Suppressor macrophage (primary cell): ENCODE results near the gene FAN1.

Experiments used
- DNase-seq, 4 experiments: peaks; one replicate each; pipeline ENCODE4 v3.0.0-alpha.2; 2020 to 2022

FAN1 gene

DNA sequence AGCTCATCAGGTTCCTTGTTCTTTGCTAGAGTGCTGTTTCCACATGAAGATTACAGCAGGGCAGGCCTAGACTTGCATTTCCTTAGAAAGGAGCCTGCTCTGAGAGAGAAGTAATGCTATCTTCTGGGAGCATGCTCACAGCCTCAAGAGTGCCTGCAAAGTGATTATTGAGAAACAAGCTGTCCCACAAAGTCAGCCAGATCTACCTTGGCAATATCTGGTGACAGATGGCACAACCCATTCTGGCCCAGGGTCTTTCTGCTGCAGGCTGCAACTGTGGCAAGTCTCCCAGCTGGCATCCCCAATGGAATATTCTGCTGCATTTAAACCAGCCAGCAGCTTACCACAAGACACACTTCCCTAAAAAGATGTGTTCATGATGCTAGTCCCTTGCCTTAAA is 58.4 kb downstream of the FAN1 start:
- DNase-seq, result no peak

DNA sequence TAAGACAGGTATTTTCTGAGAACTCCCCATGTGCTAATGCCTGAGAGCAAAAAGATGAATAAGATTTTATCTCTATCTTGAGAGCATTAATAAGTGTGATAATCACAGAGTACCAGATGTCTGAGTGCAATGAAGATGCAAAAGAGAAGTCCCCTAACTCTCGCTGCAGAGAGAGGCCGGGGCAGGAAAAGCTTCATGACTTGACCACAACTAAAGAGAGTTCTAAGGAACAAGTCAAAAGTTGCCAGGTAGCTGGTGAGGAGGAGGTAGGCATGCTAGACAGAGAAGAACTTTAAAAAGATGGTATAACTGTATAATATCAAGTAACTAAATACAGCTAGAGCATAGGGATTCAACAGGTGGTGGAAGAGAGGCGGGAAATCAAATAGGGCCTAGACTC is 58.9 kb downstream of the FAN1 start:
- DNase-seq, result no peak

DNA sequence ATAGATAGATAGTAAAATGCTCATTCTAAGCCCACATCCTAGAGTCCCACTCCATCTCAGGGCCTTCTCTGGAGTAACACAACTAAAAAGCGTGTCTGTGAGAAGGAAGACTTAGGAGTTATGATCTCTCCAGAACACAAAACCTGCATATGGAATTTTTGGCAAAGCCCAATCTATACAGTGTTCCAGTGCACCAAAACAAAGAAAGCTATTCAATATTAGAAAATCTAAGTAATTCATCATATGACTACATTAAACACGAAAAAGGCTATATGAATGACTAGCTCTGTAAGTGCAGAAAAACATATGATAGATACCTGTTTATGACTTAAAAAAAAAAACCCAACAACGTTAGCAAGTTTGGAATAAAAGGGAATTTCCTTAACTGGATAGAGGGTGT is 60.0 kb downstream of the FAN1 start:
- DNase-seq, result no peak

GRCh38 chr15:30969724-30970123 is 66.0 kb downstream of the FAN1 start:
- no peak for DNase-seq

- no peak for DNase-seq
These were observed 69.7 kb downstream of the FAN1 start for GRCh38 chr15:30973379-30973778.

DNA sequence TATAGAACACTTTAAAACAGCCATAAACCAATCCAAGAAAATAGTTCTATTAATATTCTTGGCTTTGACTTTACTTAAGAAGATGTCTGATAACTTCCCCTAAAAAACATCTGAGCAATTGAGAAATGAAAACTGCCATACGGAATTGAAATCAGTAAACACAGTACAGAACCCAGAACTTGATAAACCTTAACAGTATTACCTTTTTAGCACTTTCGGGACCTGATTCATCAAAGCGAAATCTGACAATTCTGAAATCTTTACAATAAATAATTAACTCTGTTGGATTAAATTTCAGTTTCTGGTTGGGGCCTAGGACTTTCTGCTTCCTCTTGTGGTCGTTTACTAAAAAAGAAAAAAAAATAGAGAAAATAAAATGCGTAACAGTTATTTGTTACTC is 70.4 kb downstream of the FAN1 start:
- DNase-seq, result no peak

DNA sequence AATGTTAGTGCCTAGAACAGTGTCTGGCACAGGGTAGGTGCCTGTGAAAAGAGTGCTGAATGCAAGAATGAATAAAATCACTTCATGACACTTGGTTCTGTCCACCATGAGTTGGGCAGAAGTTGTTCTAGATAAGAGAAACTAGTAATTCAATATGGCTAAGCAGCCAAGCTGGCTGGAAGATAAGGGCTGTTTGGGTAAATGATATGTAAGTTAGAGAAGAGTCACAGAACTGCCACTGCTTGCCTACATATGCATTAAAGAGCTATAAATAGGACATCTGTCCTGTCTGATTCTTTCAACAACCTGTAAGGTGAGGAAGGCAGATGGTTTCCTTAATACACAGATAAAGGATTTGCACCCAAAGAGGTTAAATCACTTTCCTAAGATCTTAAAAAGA is 74.6 kb downstream of the FAN1 start:
- DNase-seq, result no peak

- DNase-seq, result peak; percentile 44 to 78 (median 66)
These were observed 75.7 kb downstream of the FAN1 start for GRCh38 chr15:30979457-30979856.

DNA sequence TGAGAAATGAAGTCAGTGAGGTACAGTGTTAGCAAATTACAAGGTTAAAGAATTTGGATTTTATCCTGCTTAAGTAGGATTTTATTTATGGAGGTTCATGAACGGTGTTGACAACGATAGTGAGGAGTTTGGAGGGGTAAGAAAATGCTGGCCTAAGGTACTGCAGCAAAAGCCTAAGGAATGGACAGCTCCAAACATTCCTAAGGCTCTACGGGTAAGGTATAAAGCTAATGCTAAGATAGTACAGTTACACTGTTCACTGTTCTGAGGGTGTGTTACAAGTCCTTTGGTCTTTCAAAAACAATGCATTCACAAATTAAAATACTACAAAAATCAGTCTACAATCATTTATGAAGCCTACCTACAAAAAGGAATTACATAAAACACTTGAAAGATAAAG is 80.4 kb downstream of the FAN1 start:
- DNase-seq, result no peak

GRCh38 chr15:30984542-30984941 is 80.8 kb downstream of the FAN1 start:
- DNase-seq, result no peak

DNA sequence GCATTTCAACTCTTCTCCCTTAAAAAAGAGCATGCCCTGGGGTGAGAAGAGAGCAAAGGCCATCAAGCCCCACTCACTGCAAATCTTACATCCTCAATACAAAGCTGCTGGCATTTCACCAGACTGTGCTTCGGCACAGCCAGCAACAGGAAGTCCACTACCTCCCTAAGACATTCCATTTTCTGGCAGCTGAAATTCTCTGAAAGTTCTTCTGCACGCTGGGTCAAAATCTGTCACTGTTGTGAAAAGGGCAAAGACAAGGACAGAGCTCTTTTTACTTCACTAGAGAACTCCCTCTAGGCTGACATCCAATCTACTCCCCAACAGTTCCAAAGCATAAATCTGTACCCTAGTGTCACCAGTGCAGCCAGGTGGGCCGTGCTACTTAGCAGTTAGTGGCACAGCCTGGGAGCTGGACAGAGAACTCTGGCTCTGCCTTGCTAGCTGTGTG is 81.4 kb downstream of the FAN1 start:
- peak; percentile 21 to 50 (median 38) for DNase-seq

DNA sequence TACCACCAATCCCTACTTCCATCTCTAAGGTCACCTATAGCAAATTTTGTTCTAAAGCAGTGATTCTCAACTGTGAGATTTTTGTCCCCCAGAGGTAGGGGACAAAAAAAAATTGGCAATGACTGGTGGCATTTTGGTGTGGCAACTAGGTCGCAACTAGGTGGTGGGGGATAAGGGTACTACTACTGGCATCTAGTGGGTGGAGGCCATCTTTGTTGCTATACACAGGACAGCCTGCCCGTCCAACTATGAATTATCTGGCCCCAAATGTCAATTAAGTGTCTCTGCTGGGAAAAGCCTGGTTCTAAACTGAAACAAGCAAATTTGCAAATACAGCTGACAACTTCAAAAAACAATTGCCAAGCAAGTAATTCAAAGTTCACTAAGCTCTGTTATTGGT is 86.3 kb downstream of the FAN1 start:
- DNase-seq, result peak in 3 of 4 experiments; percentile 7 to 23 (median 20)

GRCh38 chr15:30990446-30991254 is 86.9 kb downstream of the FAN1 start:
- DNase-seq, result peak; percentile 29 to 85 (median 66)

DNA sequence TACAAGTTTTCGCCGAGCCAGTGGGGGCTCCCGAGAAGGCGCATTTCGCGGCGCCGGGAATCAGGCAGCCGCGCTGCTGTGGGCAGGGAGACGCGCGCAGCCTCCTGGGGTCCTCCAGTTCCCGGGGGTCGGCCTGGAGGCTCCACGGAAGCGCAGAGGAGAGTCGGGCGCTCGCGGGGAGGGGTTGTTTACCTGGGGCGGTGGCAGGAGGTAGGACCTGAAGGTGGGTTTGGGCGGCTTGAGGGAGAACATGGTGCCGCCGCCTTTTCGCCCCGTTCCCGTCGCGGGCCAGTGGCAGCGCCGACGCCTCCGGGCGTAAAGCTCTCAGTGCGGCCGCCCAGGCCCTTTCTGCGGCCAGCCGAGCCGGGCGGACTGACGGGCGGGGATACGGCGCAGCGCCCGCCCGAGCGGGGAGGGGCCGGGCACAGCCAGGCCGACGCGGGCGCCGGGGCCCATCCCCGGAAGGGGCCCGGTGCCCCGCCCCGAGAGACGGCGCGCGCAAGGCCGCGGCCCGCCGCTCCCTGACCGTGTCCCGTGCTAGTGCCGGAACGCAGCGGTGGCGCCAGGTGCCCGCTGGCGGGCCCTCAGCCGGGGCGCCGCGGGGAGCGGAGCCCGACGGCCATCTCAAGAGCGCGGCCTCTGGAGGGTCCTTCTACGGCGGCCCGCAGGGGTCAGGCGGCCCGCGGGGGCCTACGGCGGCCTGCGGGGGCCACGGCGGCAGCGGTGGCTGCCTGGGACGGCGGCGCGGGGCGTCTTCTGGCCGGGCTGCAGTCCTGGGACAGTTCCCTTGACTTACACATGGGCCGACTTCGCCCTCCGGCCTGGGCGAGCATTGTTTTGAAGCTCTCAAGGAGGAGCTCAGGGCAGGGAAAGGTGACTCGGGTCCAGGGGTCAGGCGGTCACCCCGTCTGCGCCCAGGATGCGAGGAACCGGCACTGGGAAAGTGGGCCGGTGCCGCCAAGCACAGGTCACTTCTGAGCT is 87.8 kb downstream of the FAN1 start, which contains the start of gene MTMR10:
MTMR10 (minus strand) TSS at position 374 of the 981 bp plus-strand sequence; CDS start at position 252, 122 bp downstream.
- peak; percentile 89 to 96 (median 93) for DNase-seq

DNA sequence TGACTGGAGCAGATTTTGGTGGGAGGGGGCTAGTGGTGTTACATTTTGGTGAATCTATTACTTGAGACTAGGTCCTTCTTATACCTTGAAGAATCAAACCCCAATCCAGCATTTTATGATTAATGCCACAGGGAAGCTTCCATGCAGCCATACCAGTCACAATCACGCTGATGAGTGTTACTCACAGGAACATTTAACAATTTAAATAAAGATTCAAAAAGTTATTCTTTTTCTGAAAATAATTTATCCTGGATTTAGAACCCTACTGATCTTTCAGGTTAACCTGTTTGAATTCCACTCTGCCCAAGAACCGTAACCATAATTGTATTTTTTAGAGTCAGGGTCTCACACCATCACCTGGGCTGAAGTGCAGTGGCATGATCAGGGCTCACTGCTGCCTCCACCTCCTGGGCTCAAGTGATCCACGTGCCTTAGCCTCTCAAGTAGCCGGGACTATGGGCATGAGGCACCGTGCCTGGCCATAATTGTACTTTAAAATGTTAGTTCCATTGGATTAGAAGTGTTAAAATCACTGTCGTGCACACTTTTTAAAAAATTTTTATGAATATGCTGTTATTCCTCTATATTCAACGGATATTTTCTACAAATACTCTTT is 88.6 kb downstream of the FAN1 start:
- DNase-seq, result no peak
